Measurements from ENCODE around the gene SLC9A3. TPM values are rescaled to one million over a fixed set of nuclear protein-coding genes. Genes with fewer than 3 reads are reported as not detected.
A peak's percentile ranks its signal among the peaks of the same experiment; 100 is the strongest.

Gene SLC9A3
- total and polyA plus RNA-seq, 2 experiments from 2014 or later: 1.2 to 1.7 TPM

DNA sequence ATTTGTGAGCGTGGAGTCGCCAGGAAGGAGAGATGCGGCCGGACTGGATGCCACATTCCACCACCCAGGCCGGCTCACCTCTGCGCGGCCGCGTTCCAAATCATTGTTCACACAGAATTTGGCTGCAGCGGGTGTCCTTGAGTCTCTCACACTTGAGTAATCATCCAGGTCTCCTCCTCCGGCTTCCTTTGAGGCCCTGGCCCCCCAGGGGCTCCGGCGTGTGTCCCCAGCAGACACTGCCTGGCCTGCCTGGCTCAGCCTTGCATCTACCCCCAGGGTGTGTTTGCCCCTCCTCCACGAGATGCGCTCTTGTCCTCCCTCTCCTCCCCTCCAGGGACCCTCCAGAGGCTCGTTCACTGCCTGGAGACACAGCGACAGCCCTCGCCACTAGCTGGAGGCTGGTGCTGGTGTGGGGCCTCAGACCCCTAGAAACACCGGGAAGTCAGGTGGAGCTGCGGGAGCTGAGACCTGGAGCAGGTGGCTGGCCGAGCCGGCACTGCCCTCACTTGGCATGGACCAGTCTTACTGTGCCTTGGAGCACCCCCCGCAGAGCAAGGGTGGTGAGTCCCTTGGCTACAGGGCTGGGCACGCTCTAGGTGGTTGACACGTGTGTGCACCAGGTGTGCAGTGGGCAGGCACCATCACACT is 7.0 kb upstream of the SLC9A3 start:
- TF ChIP-seq EZH2phosphoT487 (IDR thresholded peaks at IDR 0.05; ENCODE audit: insufficient read depth, low read depth) (no peak), EZH2 (IDR thresholded peaks at IDR 0.05; ENCODE audit: insufficient read depth, poor library complexity, severe bottlenecking) (no peak)

GRCh38 chr5:530001-530955 is 6.0 kb upstream of the SLC9A3 start:
- peaks cover 57% of the 10 kb centered on the region for H3K27me3 ChIP-seq (replicated peaks; ENCODE audit: insufficient read depth)
- no peaks in the 10 kb centered on the region for H3K79me2 ChIP-seq (ENCODE audit: insufficient read depth)
- H3K9ac ChIP-seq: no peak overlapping the region
- H3K27ac ChIP-seq: no peak overlapping the region
- no peak for DNase-seq
- no peak overlapping the region for H3K4me2 ChIP-seq (ENCODE audit: unreplicated experiment)
- H4K20me1 ChIP-seq (ENCODE audit: insufficient read depth): no peaks in the 10 kb centered on the region
- TF ChIP-seq EZH2phosphoT487 (IDR thresholded peaks at IDR 0.05; ENCODE audit: insufficient read depth, low read depth) (no peak), EZH2 (IDR thresholded peaks at IDR 0.05; ENCODE audit: insufficient read depth, poor library complexity, severe bottlenecking) (no peak)
- no peaks in the 10 kb centered on the region for H3K9me2 ChIP-seq (ENCODE audit: insufficient read depth)
- no peak overlapping the region for H3K4me3 ChIP-seq
- H3F3A ChIP-seq (ENCODE audit: insufficient read depth): no peaks in the 10 kb centered on the region
- no peaks in the 10 kb centered on the region for H3K4me1 ChIP-seq (ENCODE audit: insufficient read depth)
- 58 to 63% methylated on average over 24 of the region's 24 CpGs for WGBS, 2 experiments (ENCODE audit: low coverage in 1 of 2, low lambda C conversion rate in 2 of 2, missing lambda C conversion rate in 2 of 2)
- in situ Hi-C loops (cut with MboI): no loop called here
- H3K36me3 ChIP-seq (ENCODE audit: low read depth): no peaks in the 10 kb centered on the region
- H2AFZ ChIP-seq: no peak overlapping the region
- H3K9me3 ChIP-seq (ENCODE audit: low read depth): no peaks in the 10 kb centered on the region

More for the DNA sequence above, 7.0 kb upstream of the SLC9A3 start:
- H3K27me3 ChIP-seq (replicated peaks; ENCODE audit: insufficient read depth): peaks cover 48% of the 10 kb centered on the region
- no peak for DNase-seq
- no peaks in the 10 kb centered on the region for H3K79me2 ChIP-seq (ENCODE audit: insufficient read depth)
- H3K4me1 ChIP-seq (ENCODE audit: insufficient read depth): no peaks in the 10 kb centered on the region
- no peak overlapping the region for H3K9ac ChIP-seq
- H3K4me3 ChIP-seq: no peak overlapping the region
- no peak overlapping the region for H2AFZ ChIP-seq
- no peaks in the 10 kb centered on the region for H3K9me3 ChIP-seq (ENCODE audit: low read depth)
- in situ Hi-C loops (cut with MboI): no loop called here
- no peaks in the 10 kb centered on the region for H3K36me3 ChIP-seq (ENCODE audit: low read depth)
- no peak overlapping the region for H3K27ac ChIP-seq
- no peaks in the 10 kb centered on the region for H3F3A ChIP-seq (ENCODE audit: insufficient read depth)
- no peaks in the 10 kb centered on the region for H4K20me1 ChIP-seq (ENCODE audit: insufficient read depth)
- no peaks in the 10 kb centered on the region for H3K9me2 ChIP-seq (ENCODE audit: insufficient read depth)
- H3K4me2 ChIP-seq (ENCODE audit: unreplicated experiment): no peak overlapping the region
- WGBS, 2 experiments (ENCODE audit: low coverage in 1 of 2, low lambda C conversion rate in 2 of 2, missing lambda C conversion rate in 2 of 2): 50 to 59% methylated on average over 23 to 25 of the region's 25 CpGs

DNA sequence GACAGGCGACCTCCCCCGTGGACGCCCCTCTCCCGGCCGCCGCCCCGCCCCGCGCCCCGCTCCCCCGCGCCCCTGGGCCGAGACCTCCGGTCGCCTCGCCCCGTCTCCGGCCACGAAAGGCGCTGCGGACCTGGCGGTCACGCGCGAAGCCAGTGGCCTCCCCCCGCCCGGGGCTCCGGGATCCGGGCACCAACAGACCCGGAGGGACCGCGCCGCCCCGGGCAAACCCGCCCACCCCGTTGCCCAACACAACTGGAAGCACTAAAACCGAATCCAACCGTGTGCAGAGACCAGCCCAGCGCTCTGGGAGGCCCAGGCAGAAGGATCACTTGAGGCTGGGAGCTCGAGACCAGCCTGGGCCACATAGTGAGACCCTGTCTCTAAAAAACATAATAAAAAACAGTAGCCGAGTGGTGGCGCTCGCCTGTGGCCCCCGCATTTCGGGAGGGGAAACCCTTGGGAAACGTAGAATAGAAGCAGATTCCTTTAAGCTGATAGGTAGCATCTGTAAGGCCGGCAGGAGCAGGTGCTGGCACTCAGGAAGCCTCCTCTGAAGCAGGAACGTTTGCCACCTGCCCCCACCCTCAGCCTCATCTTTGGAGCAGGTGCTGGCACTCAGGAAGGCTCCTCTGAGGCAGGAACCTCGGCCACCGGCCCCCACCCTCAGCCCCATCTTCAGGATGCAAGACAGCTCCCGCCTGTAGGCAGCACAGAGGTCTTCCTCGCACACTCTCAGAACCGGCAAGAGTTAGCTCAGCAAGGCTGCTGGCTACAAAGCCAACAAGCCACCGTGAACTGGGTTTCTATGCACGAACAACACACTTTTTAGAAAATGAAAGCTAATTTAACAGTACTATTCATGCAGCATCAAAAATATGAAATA is 4.6 kb upstream of the SLC9A3 start:
- no peak overlapping the region for H3K4me2 ChIP-seq (ENCODE audit: unreplicated experiment)
- peak; percentile 57 for TF ChIP-seq EZH2 (IDR thresholded peaks at IDR 0.05; ENCODE audit: insufficient read depth, poor library complexity, severe bottlenecking)
- TF ChIP-seq EZH2phosphoT487 (IDR thresholded peaks at IDR 0.05; ENCODE audit: insufficient read depth, low read depth): no peak
- H3K9me2 ChIP-seq (ENCODE audit: insufficient read depth): no peaks in the 10 kb centered on the region
- in situ Hi-C loops (cut with MboI): no loop called here
- H4K20me1 ChIP-seq (ENCODE audit: insufficient read depth): no peaks in the 10 kb centered on the region
- no peaks in the 10 kb centered on the region for H3K79me2 ChIP-seq (ENCODE audit: insufficient read depth)
- H3K4me3 ChIP-seq: no peak overlapping the region
- no peaks in the 10 kb centered on the region for H3K4me1 ChIP-seq (ENCODE audit: insufficient read depth)
- 7 to 13% methylated on average over 33 to 38 of the region's 55 CpGs for WGBS, 2 experiments (ENCODE audit: low coverage in 1 of 2, low lambda C conversion rate in 2 of 2, missing lambda C conversion rate in 2 of 2)
- H3K27me3 ChIP-seq (replicated peaks; ENCODE audit: insufficient read depth): peaks cover 64% of the 10 kb centered on the region
- H3K36me3 ChIP-seq (ENCODE audit: low read depth): no peaks in the 10 kb centered on the region
- H3K9ac ChIP-seq: no peak overlapping the region
- H2AFZ ChIP-seq: no peak overlapping the region
- no peaks in the 10 kb centered on the region for H3K9me3 ChIP-seq (ENCODE audit: low read depth)
- no peak overlapping the region for H3K27ac ChIP-seq
- H3F3A ChIP-seq (ENCODE audit: insufficient read depth): no peaks in the 10 kb centered on the region
- no peak for DNase-seq

Measured in GM23248 (cell line).